HS-5 (cell line): Measurements from ENCODE around the gene ZNFX1.
"Not testable (repeated sequence)": the region's sequence is repeated elsewhere in the genome, so short reads cannot be mapped to it uniquely, and the experiment has no call there.

Source experiments
- DNase-seq: peaks from one replicate; pipeline ENCODE4 v3.0.0-alpha.2; 2012; ENCODE audit warnings: low read depth

ZNFX1 gene

DNA sequence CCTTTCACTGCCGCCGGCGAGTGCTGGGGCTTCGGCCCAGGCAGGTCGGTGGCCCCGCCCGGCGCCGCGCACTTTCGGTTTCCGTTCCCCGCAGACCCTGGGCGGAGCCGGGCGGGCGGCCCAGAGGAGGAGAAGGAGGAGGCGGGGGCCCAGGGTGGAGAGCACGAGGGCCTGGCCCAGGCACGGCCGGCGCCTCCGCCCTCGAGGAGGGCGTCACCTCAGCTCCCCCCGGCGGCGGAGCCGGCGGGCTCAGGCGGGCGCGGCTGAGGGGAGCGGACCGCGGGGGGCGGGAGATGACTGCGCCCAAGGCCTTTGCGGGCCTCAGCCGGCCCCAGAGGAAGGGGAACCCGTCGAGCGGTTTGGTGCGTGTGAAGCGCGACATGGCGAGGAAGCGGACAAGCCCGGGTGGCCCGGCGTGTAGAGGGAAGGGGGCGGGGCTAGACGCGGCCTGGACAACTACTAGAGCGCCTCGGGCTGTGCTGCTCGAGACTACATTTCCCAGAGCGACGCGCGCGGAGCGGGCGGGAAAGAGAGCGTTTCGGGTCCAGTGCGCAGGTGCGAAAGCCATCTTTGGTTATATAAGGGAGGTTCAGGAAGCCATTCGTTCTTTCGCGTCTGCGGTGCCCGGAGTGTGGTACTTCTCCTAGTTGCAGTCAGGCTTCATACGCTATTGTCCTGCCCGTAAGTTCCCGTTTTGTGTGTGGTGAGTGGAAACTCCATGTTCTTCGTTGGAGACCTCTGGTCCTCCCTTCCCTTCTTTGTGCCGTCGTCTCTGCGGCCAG lies at the start of gene ZNFX1:
TSS of gene ZNFX1 (minus strand) at position 22 of the 782 bp plus-strand sequence. CDS start 2,218 bp downstream, outside the sequence.
- DNase-seq = peak; percentile 100

DNA sequence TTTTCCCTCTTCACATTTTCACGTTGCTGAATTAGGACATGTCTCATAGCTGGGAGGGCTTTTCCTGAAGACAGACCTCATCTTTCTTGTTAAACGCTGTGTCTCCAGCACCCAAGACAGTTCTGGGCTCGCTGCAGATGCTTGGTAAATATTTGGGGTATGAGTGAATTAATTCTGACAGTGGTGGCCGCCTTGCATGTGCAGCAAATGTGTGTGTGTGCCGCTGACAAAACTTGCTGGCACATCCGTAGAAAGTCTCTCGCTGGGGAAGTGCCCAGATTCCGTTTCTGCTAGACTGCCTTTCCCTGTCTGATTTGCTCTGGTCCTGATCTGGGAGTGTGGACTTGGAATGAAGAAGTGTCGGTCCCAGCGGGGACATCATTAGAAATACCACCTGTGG lies 48.2 kb upstream of the ZNFX1 start:
- DNase-seq = no peak

DNA sequence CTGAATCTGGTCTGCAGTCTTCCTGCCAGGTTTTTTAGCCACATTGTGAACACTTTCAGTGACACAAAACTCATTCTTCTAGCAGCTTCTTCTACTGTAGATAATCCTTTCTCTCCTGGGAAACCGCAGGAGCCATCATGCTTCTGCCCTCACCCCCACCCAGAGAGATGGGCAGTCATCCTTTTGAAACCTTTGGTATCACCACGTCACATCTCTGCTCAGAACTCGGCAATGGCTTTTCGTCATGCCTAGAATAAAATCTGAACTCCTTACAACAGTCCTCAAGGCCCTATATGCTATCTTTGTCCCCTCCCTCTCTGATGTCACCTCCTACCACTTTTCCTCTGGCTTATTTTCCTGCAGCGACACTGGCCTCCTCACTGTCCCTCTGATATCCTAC lies 46.4 kb upstream of the ZNFX1 start:
- DNase-seq = no peak

DNA sequence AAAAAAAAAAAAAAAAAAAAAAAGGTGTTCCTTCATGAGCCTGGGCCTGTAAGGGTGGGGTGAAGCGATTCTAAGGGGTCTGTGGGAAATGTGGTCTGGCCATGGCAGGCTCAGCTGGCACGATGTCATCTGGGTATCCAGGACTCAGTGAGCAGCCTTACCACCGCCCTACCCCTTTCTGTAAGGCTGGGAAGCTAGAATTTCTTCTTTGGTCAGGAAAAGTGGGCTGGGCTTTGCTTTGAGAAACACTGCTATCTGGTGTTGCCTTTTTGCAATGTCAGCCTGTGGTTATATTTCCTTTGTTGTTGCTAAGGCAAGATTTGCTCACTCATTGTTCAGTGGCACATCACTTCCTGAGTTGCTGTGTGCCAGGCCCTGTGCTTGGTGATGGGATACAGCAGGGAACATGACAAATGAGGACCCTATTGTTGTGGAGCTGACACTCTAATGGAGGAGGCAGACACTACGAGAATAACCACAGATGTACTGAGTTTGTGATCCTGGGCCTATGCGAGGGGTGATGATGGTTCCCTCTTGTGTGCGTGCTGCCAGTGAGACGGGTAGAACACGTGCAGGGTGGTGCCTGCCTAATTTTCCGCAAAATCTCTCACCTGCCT lies 45.9 kb upstream of the ZNFX1 start:
- peak; percentile 94 for DNase-seq

DNA sequence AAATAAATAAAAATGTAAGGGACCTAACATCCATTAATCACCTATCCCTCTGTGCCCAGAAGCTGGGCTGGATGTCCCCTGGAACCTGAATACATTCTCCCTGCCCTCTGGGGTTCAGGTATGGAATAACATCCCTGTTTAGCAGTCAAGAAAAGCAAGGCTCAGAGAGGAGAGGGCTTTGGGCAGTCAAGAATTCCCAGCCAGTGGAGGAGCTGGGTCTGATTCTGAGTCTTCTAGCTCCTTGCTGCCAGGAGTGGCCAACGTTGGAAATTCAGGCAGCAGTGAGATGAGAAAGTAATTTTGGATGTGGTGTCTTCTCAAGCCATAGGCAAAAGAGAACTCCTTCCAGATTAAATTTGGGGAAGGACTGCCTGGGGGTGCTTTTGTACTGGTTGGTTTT lies 42.6 kb upstream of the ZNFX1 start:
- DNase-seq = peak; percentile 56

DNA sequence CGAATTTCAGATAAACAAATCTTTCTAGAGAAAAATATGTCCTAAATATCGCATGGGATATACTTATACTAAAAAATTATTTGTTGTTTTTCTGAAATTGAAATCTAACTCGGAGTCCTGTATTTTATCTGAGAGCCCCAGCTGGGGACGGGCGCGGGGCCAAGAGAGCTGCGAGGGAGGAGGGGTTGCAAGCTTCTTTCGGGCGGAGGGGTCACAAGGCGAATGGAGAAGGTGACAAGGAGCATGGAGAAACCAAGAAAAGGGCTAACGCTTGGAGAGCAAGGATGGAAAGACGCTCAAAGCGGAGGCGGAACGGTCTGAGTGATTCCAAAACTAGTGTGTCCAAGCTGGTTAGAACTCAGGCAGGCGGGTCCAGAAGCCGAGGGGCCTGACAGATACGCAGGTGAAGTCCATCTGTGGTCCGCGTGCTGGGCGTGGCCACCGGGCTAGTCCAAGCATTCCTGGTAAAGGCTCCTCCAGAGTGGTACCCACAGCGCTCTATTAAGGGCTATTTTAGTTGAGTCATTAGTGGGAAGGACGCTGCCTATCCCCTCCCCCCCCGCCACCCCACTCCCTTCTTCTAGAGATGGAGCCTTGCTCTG lies 41.5 kb upstream of the ZNFX1 start:
- no peak for DNase-seq

DNA sequence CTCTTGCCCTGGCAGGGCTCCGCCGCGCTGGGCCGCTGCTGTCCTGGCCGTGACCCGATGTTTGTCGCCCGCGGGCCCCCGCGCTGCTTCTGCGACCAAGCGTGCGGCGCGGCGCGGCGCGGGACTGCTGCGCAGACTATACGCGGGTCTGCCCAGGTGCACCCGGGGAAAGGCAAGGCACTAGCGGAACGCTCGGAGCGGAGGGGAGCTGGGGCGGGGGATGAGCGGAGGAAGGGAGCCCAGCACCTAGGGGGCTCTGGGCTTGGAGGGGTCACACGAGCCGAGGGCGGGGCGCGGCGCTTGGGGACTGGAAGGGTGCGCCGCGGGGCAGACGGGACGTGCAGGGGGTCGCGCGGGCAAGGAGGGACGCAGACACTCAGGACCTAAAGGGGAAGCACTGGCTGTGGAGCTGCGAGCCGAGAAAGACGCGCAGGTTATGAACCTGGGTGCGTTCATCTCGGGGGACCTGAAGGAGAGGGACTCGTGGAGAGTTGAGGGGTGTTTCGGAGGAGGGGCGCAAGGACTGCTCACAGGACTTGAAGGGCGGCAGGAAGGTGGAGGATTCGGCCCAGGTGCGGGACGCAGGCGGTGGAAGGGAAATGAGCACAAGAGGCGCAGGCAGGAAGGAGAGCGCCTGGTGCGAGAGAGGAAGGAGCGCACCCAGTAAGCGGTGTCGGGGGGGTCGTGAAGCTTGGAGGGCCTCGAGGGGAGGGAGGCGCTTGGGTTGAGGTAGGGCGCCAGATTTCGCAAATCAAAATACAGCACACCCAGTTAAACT lies 40.8 kb upstream of the ZNFX1 start:
- DNase-seq = no peak

DNA sequence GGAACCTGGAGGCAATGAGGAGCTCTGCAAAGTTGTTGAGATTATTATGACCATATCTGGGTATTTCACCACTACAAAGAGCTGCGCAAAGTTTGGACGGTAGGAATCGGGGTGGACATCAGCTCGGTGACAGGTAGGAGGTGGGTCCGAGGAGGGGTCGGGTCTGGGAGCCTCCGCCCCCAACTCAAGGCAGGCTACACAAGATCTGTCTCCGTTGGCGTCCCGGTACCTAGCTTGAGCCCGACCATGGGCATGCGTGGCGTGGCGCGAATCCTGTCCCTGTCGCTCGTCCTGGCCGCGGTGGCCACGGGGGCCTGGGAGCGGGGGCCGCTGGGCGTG lies 40.2 kb upstream of the ZNFX1 start:
- DNase-seq = no peak

DNA sequence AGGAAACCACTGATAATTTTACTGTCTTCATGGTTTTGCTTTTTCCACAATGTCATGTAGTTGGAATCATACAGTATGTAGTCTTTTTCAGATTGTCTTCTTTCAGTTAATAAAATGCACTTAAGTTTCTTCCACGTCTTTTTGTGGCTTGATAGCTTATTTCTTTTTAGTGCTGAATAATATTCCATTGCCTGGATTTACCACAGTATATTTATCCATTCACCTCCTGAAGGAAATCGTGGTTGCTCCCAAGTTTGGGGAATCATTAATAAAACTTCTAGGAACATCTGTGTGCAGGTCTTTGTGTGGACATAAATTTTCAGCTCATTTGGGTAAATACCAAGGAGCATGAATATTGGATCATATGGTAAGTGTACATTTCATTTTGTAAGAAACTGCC lies 38.8 kb upstream of the ZNFX1 start:
- no peak for DNase-seq

DNA sequence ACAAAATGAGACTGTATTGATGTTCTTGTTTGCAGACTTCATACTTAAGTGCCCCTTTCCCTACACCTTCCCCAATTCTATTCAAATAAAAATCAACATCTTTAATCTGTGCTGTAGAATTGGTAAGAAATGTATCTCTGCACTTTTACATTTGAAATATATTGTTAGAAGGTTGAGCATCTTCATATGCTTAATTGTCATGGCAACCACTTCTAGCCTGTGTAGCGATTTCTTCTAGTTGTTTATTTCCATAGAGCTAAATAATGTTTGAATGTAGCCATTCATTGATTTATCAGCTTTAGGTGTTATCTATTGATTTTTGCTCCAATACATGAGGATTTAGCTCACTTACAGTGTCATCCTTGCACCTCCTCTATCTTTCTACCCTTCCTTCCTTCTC lies 37.7 kb upstream of the ZNFX1 start:
- no peak for DNase-seq

DNA sequence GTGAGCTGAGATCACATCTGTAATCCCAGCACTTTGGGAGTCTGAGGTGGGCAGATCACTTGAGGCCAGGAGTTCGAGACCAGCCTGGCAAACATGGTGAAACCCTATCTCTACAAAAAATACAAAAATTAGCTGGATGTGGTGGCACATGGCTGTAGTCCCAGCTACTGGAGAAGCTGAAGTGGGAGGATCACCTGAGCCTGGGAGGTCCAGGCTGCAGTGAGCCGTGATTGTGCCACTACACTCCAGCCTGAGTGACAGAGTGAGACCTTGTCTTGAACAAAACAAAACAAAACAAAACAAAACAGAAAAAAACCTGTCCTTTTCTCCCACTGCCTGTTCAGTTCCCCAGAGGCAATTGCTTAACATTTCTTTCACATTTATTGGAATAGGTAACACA lies 36.2 kb upstream of the ZNFX1 start:
- not testable (repeated sequence) for DNase-seq

DNA sequence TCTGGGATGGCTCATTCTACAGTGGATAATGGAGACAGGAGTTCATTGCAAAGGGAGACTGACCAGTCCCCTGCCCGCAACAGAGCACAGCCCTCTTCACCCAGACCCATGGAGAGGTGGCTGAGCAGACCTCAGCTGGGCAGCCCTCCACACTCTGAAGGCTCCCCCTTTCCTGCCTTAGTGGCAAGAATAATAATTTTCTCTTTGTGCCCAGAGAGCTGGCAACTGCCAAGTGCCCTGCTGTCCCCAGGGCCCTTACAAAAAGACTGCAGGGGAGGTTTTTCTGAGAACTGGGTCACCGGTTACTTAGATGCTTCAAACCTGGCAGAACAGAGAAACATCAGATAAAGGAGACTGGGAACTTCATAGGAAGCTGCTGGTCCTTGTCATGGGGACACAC lies 35.4 kb upstream of the ZNFX1 start:
- DNase-seq = no peak

DNA sequence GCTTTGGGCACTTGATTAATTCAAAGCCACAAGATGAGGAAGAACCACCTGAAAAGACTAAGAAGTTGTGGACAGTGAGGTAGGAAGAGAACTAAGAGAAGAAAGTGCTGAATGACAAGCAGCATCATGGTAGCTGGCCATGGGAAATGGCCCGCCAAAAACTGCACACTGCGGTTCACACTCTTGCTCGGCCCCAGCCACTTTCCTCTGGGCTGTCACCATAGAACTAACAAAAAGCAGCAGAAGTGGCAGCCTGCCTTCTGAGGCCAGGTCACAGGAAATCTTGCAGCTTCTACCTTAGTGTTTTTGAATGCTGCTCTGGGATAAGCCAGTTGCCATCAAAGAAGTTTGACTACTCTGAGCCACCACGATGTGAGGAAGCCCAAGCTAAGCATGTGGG lies 34.8 kb upstream of the ZNFX1 start:
- DNase-seq = no peak

DNA sequence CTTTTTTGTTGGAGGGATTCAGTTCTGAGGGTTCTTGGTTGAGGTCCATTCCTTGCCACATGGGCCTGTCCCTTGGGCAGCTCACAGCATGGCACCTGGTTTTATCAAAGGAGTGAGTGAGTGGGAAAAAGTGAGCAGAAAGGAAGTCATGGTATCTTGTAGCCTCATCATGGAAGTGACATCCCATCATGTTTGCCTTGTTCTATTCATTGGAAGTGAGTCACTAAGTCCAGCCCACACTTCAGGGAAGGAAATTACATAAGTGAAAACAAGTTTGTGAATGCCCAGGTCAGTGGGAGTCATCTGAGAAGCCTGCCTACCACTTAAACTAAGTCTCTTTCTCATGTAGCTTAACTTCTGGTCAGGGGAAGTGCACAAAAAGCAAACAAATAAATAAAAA lies 32.8 kb upstream of the ZNFX1 start:
- peak; percentile 76 for DNase-seq

DNA sequence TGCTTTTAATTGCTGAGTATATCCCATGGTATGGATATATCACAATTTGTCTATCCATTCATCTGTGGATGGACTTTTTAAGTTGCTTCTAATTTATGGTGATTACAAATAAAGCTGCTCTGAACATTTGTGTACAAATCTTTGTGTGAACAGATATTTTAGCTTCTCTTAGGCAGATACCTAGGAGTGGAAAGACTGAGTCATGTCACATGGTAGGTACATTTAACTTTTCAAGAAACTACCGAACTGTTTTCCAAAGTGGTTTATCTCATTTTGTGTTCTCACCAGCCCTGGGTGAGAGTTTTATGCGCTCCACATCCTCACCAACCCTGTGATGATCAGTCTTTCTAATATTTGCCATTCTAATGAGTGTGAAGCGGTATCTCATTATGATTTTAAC lies 31.0 kb upstream of the ZNFX1 start:
- DNase-seq = no peak

DNA sequence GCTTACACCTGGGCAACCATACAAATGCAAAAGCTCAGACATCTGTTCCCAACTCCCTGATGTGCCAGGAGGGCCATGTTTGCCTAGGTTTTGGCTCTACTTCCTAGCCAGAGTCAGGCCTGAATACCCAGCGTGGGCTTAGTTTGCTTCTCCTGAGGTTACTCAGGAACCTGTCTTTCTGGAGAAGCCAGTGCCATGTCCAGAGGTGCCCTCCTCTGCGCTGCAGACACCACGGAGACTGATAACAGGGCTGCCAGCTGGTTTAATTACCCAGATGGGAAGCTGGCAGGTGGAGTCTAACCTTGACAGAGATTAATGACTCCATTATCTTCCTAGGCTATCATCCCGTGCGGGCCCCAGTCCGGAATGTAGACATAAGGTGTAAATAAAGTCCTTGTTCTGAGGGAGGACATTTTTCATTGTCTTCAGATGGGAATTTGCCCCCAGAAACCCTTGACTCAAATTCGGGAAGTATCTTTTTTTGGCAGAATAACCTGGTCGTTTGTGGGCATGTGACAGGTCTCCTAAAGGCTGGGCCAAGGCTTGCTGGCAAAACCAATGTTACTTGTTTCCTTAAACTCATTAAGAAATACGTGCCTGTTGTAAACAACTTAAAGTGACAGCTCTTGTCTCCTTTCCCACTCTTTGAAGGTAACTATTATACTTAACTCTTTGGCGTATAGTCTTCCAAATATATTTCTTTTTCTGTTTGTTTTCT lies 29.2 kb upstream of the ZNFX1 start:
- no peak for DNase-seq

DNA sequence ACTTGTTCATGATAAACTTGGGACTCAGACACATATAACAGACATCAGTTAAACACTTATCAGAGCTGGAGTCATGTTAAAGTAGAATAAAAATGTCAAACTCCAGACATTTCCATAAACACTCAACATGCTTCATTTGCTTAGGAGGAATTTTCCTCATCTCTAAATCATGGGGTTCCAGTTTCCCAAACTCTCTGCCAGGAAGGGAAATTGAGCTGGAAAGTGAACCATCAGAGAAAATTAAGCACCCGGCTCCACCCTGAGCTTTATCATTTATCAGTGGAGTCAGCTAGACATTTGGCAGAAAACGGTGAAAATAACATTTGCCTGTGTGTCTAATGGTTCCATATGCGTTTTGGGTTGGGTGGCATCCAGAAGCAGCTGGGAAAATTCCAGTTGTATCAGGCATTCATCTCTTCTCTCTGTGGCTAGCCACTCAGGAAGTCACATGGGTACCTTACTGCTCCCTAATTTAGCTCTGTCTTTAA lies 25.3 kb upstream of the ZNFX1 start:
- DNase-seq = peak; percentile 42

DNA sequence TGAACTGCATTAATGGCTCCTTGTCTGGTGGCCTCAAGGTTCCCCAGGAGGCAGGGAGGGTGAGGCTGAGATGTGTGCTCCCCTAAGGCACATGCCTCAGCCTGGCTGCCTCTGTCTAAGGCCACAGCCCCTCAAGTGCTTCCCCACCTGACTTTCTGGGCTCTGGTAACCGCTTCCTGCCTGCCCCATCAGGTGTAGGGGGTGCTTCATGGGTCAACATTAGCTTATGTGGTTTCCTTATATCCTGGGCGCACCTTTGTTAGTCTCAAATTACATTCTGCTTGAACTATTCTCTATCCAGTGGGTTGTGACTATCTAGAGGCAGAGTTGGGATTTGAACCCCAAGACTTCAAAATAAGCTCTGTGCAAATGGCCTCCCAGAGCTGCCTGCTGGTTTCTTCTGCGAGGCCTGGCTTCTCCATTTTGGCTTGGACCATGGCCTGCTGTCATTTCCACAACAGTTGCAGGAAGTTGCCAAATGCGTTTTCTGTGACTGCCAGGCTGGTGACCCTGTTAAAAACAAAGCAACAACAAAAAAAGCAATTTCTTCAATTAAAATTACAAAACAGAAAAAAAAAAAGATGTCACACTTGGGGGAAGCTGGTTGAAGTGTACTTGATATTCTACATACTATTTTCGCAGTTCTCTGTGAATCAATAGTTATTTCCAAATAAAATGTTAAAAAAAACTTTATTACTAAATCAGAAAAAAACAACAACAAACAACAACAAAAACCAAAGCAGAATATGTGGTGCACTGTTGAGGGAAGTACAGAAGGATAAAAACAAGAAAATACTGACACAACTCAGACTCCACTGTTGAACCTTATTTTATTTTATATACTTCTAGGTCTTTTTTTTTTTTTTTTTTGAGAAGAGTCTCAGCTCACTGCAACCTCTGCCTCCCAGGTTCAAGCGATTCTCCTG lies 20.0 kb upstream of the ZNFX1 start:
- no peak for DNase-seq

DNA sequence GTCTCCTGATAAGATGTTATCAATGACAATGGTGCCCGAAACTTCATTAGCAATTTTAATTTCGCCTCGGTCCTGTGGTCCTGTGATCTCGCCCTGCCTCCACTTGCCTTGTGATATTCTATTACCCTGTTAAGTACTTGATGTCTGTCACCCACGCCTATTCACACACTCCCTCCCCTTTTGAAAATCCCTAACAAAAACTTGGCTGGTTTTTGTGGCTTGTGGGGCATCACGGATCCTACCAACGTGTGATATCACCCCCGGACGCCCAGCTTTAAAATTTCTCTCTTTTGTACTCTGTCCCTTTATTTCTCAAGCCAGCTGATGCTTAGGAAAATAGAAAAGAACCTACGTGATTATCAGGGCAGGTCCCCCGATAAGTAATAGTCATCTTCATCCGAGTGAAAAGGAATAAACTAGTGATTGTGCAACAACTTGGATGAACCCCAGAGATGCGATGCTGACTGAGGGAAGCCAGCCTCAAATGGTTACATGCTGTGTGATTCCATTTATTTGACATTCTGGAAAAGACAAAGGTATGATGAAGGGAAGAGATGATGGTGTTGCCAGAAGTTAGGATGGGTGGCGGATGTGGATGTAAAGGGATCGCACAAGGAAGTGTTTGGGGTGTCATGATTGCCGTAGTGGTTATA lies 16.3 kb upstream of the ZNFX1 start:
- DNase-seq = not testable (repeated sequence)

DNA sequence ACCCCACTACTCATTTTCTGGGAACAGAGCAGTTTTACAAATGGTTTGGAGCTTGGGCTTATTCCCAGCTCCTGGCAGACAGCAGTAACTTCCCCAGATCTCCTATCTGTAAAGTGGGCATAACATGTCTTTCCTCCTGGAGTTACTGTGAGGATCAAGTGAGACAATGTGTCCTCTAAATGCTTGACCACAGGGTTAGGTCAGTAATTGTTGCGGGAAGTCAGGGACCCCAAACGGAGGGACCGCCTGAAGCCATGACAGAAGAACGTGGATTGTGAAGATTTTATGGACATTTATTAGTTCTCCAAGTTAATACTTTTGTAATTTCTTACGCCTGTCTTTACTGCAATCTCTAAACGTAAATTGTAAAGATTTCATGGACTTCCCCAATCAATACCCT lies 15.3 kb upstream of the ZNFX1 start:
- no peak for DNase-seq
